Measurements from ENCODE around the gene C1orf116.

The C1orf116 gene

GRCh38 chr1:206975306-206975705 is 57.2 kb downstream of the C1orf116 start:
- H3K4me3 ChIP-seq (replicated peaks; ENCODE audit: insufficient read depth, low read length), result no peak overlapping the region
- H3K27me3 ChIP-seq (ENCODE audit: insufficient read depth, poor library complexity, severe bottlenecking), result no peaks in the 10 kb centered on the region
- DNase-seq (ENCODE audit: low read depth in 1 of 2, low spot score in 1 of 2), result no peak
- TF ChIP-seq CTCF (IDR thresholded peaks at IDR 0.05; ENCODE audit: insufficient read depth, low read length) (no peak), POLR2AphosphoS5 (IDR thresholded peaks at IDR 0.05; ENCODE audit: low read depth) (no peak), GABPA (IDR thresholded peaks at IDR 0.05; ENCODE audit: low read depth) (no peak), SPI1 (IDR thresholded peaks at IDR 0.05; ENCODE audit: borderline replicate concordance, low read depth) (no peak), REST (IDR thresholded peaks at IDR 0.05; ENCODE audit: insufficient replicate concordance, low read depth) (no peak)
- H3K27ac ChIP-seq (replicated peaks), result no peak overlapping the region

- Histone ChIP-seq H3K4me3 (replicated peaks; ENCODE audit: insufficient read depth, low read length) (no peak overlapping the region), H3K27me3 (ENCODE audit: insufficient read depth, poor library complexity, severe bottlenecking) (no peaks in the 10 kb centered on the region), H3K27ac (replicated peaks) (no peak overlapping the region)
- DNase-seq (ENCODE audit: low read depth in 1 of 2, low spot score in 1 of 2), result no peak
- TF ChIP-seq POLR2AphosphoS5 (IDR thresholded peaks at IDR 0.05; ENCODE audit: low read depth), result no peak
- TF ChIP-seq REST (IDR thresholded peaks at IDR 0.05; ENCODE audit: insufficient replicate concordance, low read depth), result no peak
- TF ChIP-seq GABPA (IDR thresholded peaks at IDR 0.05; ENCODE audit: low read depth), result no peak
- no peak for TF ChIP-seq SPI1 (IDR thresholded peaks at IDR 0.05; ENCODE audit: borderline replicate concordance, low read depth)
- TF ChIP-seq CTCF (IDR thresholded peaks at IDR 0.05; ENCODE audit: insufficient read depth, low read length), result no peak
Observed at GRCh38 chr1:206974140-206974539, 58.4 kb downstream of the C1orf116 start.

- no peak for TF ChIP-seq CTCF (IDR thresholded peaks at IDR 0.05; ENCODE audit: insufficient read depth, low read length)
- no peak for TF ChIP-seq SPI1 (IDR thresholded peaks at IDR 0.05; ENCODE audit: borderline replicate concordance, low read depth)
- TF ChIP-seq POLR2AphosphoS5 (IDR thresholded peaks at IDR 0.05; ENCODE audit: low read depth), result no peak
- no peak for TF ChIP-seq GABPA (IDR thresholded peaks at IDR 0.05; ENCODE audit: low read depth)
- no peak for TF ChIP-seq REST (IDR thresholded peaks at IDR 0.05; ENCODE audit: insufficient replicate concordance, low read depth)
- H3K27me3 ChIP-seq (ENCODE audit: insufficient read depth, poor library complexity, severe bottlenecking), result no peaks in the 10 kb centered on the region
- no peak overlapping the region for H3K4me3 ChIP-seq (replicated peaks; ENCODE audit: insufficient read depth, low read length)
- DNase-seq (ENCODE audit: low read depth in 1 of 2, low spot score in 1 of 2), result no peak
- H3K27ac ChIP-seq (replicated peaks), result no peak overlapping the region
Observed at GRCh38 chr1:206972728-206973127, 59.8 kb downstream of the C1orf116 start.
